ENCODE data around the gene FAM240A.

FAM240A gene

GRCh38 chr3:46612324-46612723, at the start of gene FAM240A:
TSS of gene FAM240A (plus strand) at chr3:46612525. CDS start at chr3:46612684, 159 bp downstream.
- TF ChIP-seq CTCF (IDR thresholded peaks at IDR 0.05; ENCODE audit: insufficient read depth, missing control alignments) = no peak
- no peak for FAIRE-seq
- no peak for DNase-seq (ENCODE audit: insufficient read length, low spot score)

- FAIRE-seq (no peak), DNase-seq (ENCODE audit: insufficient read length, low spot score) (no peak)
- TF ChIP-seq CTCF (IDR thresholded peaks at IDR 0.05; ENCODE audit: insufficient read depth, missing control alignments) = no peak
Measured at GRCh38 chr3:46564190-46565021, 47.9 kb upstream of the FAM240A start.

- no peak for TF ChIP-seq CTCF (IDR thresholded peaks at IDR 0.05; ENCODE audit: insufficient read depth, missing control alignments)
- FAIRE-seq (no peak), DNase-seq (ENCODE audit: insufficient read length, low spot score) (no peak)
Measured at GRCh38 chr3:46565077-46565476, 47.2 kb upstream of the FAM240A start.

- DNase-seq (ENCODE audit: insufficient read length, low spot score) = no peak
- no peak for TF ChIP-seq CTCF (IDR thresholded peaks at IDR 0.05; ENCODE audit: insufficient read depth, missing control alignments)
- FAIRE-seq = no peak
Measured at GRCh38 chr3:46565607-46566039, 46.7 kb upstream of the FAM240A start.

GRCh38 chr3:46566040-46566641, 46.2 kb upstream of the FAM240A start, which contains the start of gene LRRC2:
TSS of gene LRRC2 (minus strand) at chr3:46566302. CDS start at chr3:46551591, 14,711 bp downstream.
- DNase-seq (ENCODE audit: insufficient read length, low spot score) (no peak), FAIRE-seq (no peak)
- TF ChIP-seq CTCF (IDR thresholded peaks at IDR 0.05; ENCODE audit: insufficient read depth, missing control alignments) = no peak

DNA sequence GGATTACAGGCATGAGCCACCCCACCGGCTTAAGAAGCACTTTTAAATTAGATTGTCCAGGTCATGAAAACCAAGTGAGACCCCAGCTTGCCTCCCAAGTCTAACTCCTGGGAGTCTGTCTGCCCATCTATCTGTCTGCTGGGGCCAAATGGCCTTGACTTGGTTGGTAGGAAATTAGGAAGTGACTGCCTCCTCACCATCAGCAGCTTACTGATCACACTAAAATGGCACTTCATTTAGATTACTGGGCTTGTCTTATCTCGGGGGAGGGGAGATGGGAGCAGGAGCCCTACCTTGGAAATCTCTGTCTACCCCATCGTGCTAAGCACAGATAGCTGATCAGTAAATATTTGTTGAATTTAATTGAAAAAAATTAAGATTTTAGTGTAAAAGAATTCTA, 40.6 kb upstream of the FAM240A start:
- FAIRE-seq = no peak
- no peak for TF ChIP-seq CTCF (IDR thresholded peaks at IDR 0.05; ENCODE audit: insufficient read depth, missing control alignments)
- DNase-seq (ENCODE audit: insufficient read length, low spot score) = no peak

DNA sequence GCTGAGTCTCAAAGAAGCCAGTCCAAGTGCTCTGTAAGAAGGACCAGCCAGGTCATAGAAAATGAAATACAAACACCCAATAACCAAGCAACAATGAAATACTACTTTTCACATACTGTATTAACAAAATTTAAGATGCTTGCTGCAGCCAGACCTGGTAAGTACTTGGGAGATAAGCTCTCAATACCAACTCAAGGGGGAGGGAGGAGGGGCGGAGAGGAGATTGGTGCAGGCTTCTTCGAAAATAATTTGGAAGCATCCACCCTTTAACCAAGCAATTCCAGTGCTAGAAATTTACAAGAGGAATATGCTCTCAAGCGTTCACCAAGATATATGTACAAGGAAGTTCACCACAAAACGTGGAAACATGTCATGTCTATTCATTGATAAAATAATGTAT, 38.6 kb upstream of the FAM240A start:
- no peak for TF ChIP-seq CTCF (IDR thresholded peaks at IDR 0.05; ENCODE audit: insufficient read depth, missing control alignments)
- DNase-seq (ENCODE audit: insufficient read length, low spot score) (no peak), FAIRE-seq (no peak)

Measured in D721Med (cell line).